Gastroesophageal sphincter (tissue), 4 donors: Measurements from ENCODE around the gene PARP12. TPM values are rescaled to one million over a fixed set of nuclear protein-coding genes. Genes with fewer than 3 reads are reported as not detected.

Source experiments
- ATAC-seq: fragments of 150-250 bp; one replicate; pipeline ENCODE4 v1.9.1; 2016; ENCODE audit warnings: mild to moderate bottlenecking, moderate library complexity
- H3K27ac ChIP-seq, 4 donors: fragments of 200-600 bp; sonication (generic) in 3 of 4; 1 replicate in 3 of 4; 2 replicates in 1 of 4; pipeline ENCODE4 v1.5.1; 2016 to 2019
- H3K27me3 ChIP-seq: fragments of 200-600 bp; sonication (generic); one replicate; pipeline ENCODE4 v1.5.1; 2019
- H3K36me3 ChIP-seq, 2 donors: fragments of 200-600 bp; sonication (generic); one replicate each; pipeline ENCODE4 v1.5.1; 2019; ENCODE audit warnings: control low read depth in 1 of 2
- H3K4me1 ChIP-seq, 3 donors: fragments of 200-600 bp; sonication (generic); 1 replicate in 2 of 3; 2 replicates in 1 of 3; pipeline ENCODE4 v1.5.1; 2016 to 2019; ENCODE audit warnings: control low read depth in 2 of 3
- H3K4me3 ChIP-seq, 2 donors: fragments of 200-600 bp; sonication (generic); one replicate each; pipeline ENCODE4 v1.5.1; 2019; ENCODE audit warnings: mild to moderate bottlenecking in 1 of 2, moderate library complexity in 1 of 2
- H3K9me3 ChIP-seq, 3 donors: fragments of 200-600 bp; sonication (generic); one replicate each; pipeline ENCODE4 v1.5.1; 2017 to 2019; ENCODE audit warnings: control low read depth in 2 of 3
- EP300 ChIP-seq: sonication (generic); formaldehyde crosslinking; IDR thresholded peaks from one replicate; pipeline ENCODE4 v1.6.1; 2017; ENCODE audit warnings: antibody characterized with exemption, mild to moderate bottlenecking
- POLR2A ChIP-seq, 2 donors: fragments of 450-650 bp; IDR thresholded peaks; one replicate each; pipeline ENCODE4 v1.6.1; 2017; ENCODE audit warnings: antibody characterized with exemption in 2 of 2, mild to moderate bottlenecking in 2 of 2, moderate library complexity in 1 of 2
- POLR2AphosphoS5 ChIP-seq: sonication (generic); formaldehyde crosslinking; IDR thresholded peaks from one replicate; pipeline ENCODE4 v1.6.1; 2017; ENCODE audit warnings: antibody characterized with exemption
- WGBS, 2 donors: methylation state at CpG; one replicate each; pipeline ENCODE4 v1.1.5; 2018; ENCODE audit warnings: low coverage in 1 of 2; 5-methylcytosine and 5-hydroxymethylcytosine counted together
- total RNA-seq, 4 donors: library from RNA; depleted of rRNA; stranded (reverse); fragments of >200 nt; gene quantifications; one replicate each; pipeline ENCODE4 v1.1.0, GENCODE V29; 2016
- TF ChIP-seq, protein P1 (sequence below), 4 experiments: fragments of 200-600 bp in 2 of 4; fragments of 450-650 bp in 2 of 4; sonication (generic) in 1 of 4; IDR thresholded peaks; one replicate each; pipeline ENCODE4 v1.5.1; 2017 to 2019; ENCODE audit warnings: antibody characterized with exemption in 4 of 4, mild to moderate bottlenecking in 2 of 4, moderate library complexity in 2 of 4

PARP12 gene
- total RNA-seq, 4 donors from 2014 or later, result 11.9 to 35.6 (median 18.1) TPM

- no peak for TF ChIP-seq POLR2A (IDR thresholded peaks at IDR 0.05)
- no peak for TF ChIP-seq EP300
- TF ChIP-seq, protein P1, sequence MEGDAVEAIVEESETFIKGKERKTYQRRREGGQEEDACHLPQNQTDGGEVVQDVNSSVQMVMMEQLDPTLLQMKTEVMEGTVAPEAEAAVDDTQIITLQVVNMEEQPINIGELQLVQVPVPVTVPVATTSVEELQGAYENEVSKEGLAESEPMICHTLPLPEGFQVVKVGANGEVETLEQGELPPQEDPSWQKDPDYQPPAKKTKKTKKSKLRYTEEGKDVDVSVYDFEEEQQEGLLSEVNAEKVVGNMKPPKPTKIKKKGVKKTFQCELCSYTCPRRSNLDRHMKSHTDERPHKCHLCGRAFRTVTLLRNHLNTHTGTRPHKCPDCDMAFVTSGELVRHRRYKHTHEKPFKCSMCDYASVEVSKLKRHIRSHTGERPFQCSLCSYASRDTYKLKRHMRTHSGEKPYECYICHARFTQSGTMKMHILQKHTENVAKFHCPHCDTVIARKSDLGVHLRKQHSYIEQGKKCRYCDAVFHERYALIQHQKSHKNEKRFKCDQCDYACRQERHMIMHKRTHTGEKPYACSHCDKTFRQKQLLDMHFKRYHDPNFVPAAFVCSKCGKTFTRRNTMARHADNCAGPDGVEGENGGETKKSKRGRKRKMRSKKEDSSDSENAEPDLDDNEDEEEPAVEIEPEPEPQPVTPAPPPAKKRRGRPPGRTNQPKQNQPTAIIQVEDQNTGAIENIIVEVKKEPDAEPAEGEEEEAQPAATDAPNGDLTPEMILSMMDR (IDR thresholded peaks at IDR 0.05), result no peak
- no peak for TF ChIP-seq POLR2AphosphoS5
- H3K4me3 ChIP-seq, result no peak overlapping the region
- no peaks in the 10 kb centered on the region for H3K9me3 ChIP-seq
- WGBS, 2 donors, result 100% methylated on average over 1 of the region's 11 CpGs; no CpG with 5 or more reads in 1 of the 2 donors
- peaks cover 4% of the 10 kb centered on the region for H3K27me3 ChIP-seq
- no peak for ATAC-seq
- no peaks in the 10 kb centered on the region for H3K36me3 ChIP-seq
- no peaks in the 10 kb centered on the region for H3K4me1 ChIP-seq
- H3K27ac ChIP-seq, result no peak overlapping the region
Observed at GRCh38 chr7:140015471-140015970, 47.2 kb downstream of the PARP12 start.

- no peak for ATAC-seq
- TF ChIP-seq EP300 (no peak), POLR2A (IDR thresholded peaks at IDR 0.05) (no peak), POLR2AphosphoS5 (no peak)
- TF ChIP-seq, protein P1 (IDR thresholded peaks at IDR 0.05), result no peak
- 84 to 88% methylated on average over 5 to 10 of the region's 10 CpGs for WGBS, 2 donors
- H3K4me3 ChIP-seq, result no peak overlapping the region
- no peaks in the 10 kb centered on the region for H3K9me3 ChIP-seq
- H3K36me3 ChIP-seq, result no peaks in the 10 kb centered on the region
- H3K27me3 ChIP-seq, result peaks cover 4% of the 10 kb centered on the region
- no peak overlapping the region for H3K27ac ChIP-seq
- no peaks in the 10 kb centered on the region for H3K4me1 ChIP-seq
Observed at GRCh38 chr7:140014123-140014522, 48.6 kb downstream of the PARP12 start.

GRCh38 chr7:140013676-140014075, 49.1 kb downstream of the PARP12 start:
- peaks cover 4% of the 10 kb centered on the region for H3K27me3 ChIP-seq
- WGBS, 2 donors, result 89 to 91% methylated on average over 3 to 4 of the region's 4 CpGs
- no peak for TF ChIP-seq EP300
- no peak for TF ChIP-seq POLR2A (IDR thresholded peaks at IDR 0.05)
- TF ChIP-seq, protein P1 (IDR thresholded peaks at IDR 0.05), result no peak
- no peak for TF ChIP-seq POLR2AphosphoS5
- no peak overlapping the region for H3K27ac ChIP-seq
- no peaks in the 10 kb centered on the region for H3K4me1 ChIP-seq
- H3K4me3 ChIP-seq, result no peak overlapping the region
- H3K9me3 ChIP-seq, result no peaks in the 10 kb centered on the region
- no peak for ATAC-seq
- no peaks in the 10 kb centered on the region for H3K36me3 ChIP-seq

DNA sequence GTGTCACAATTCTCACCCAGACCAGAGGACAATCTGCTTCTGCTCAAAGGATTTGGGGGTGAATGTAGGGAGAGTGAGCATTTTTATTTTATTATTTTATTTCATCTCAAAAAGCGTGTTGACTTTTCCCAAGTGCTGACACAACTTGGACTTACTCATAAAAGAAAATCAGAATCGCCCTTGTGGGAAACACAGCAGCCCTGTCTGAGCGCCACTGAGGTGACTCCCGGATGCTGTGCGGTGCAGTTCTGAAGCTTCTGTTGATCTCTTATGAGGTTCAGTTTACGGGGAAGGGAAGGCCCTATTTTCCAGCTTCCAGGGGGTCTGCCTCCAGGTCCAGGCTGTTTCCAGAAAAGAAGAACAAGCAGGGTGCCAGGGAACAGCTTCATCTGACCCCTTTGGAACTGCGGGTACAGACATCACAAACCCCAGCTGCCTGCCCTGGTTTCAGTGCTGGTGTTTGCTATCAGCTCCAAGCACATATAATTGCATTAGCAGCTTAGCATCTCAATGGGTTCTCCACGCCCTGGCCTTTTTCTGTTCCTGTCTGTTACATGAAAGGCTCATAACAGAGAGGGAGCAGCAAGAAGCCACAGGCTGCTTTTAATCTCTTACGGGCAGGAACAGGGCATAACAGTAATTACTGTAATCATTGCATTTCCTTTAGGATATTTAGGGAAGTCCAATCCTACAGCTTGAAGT, 52.4 kb downstream of the PARP12 start:
- peaks cover 4% of the 10 kb centered on the region for H3K27me3 ChIP-seq
- H3K27ac ChIP-seq, result no peak overlapping the region
- ATAC-seq, result no peak
- no peaks in the 10 kb centered on the region for H3K9me3 ChIP-seq
- H3K4me1 ChIP-seq, result no peaks in the 10 kb centered on the region
- TF ChIP-seq EP300 (no peak), POLR2A (IDR thresholded peaks at IDR 0.05) (no peak), POLR2AphosphoS5 (no peak)
- TF ChIP-seq, protein P1 (IDR thresholded peaks at IDR 0.05), result no peak
- 78 to 96% methylated on average over 4 to 8 of the region's 9 CpGs for WGBS, 2 donors
- no peak overlapping the region for H3K4me3 ChIP-seq
- no peaks in the 10 kb centered on the region for H3K36me3 ChIP-seq

GRCh38 chr7:140009735-140010134, 53.0 kb downstream of the PARP12 start:
- H3K4me1 ChIP-seq, result no peaks in the 10 kb centered on the region
- TF ChIP-seq, protein P1 (IDR thresholded peaks at IDR 0.05), result no peak
- no peak for TF ChIP-seq POLR2AphosphoS5
- TF ChIP-seq EP300, result no peak
- no peak for TF ChIP-seq POLR2A (IDR thresholded peaks at IDR 0.05)
- ATAC-seq, result no peak
- no peak overlapping the region for H3K4me3 ChIP-seq
- H3K9me3 ChIP-seq, result no peaks in the 10 kb centered on the region
- peaks cover 4% of the 10 kb centered on the region for H3K27me3 ChIP-seq
- no peaks in the 10 kb centered on the region for H3K36me3 ChIP-seq
- WGBS, 2 donors, result 67% methylated on average over 2 of the region's 11 CpGs; no CpG with 5 or more reads in 1 of the 2 donors
- no peak overlapping the region for H3K27ac ChIP-seq
